Fibroblast of mammary gland (primary cell): ENCODE results near the gene LCLAT1.
"Not testable (repeated sequence)": the region's sequence is repeated elsewhere in the genome, so short reads cannot be mapped to it uniquely, and the experiment has no call there.

ENCODE experiments used
- DNase-seq: peaks from one replicate; pipeline ENCODE4 v3.0.0-alpha.2; 2010; ENCODE audit warnings: low read depth
- H3K4me3 ChIP-seq: 2 replicates; pipeline ENCODE4 v1.5.1; 2011; ENCODE audit warnings: low read depth, mild to moderate bottlenecking, low read length, moderate library complexity; ENCODE audit not compliant: control insufficient read depth
- CTCF ChIP-seq: conservative IDR thresholded peaks from 2 replicates; pipeline ENCODE4 v1.5.1; 2011; ENCODE audit warnings: low read depth, low read length, inconsistent platforms; ENCODE audit not compliant: control insufficient read depth, insufficient read depth

LCLAT1 gene

DNA sequence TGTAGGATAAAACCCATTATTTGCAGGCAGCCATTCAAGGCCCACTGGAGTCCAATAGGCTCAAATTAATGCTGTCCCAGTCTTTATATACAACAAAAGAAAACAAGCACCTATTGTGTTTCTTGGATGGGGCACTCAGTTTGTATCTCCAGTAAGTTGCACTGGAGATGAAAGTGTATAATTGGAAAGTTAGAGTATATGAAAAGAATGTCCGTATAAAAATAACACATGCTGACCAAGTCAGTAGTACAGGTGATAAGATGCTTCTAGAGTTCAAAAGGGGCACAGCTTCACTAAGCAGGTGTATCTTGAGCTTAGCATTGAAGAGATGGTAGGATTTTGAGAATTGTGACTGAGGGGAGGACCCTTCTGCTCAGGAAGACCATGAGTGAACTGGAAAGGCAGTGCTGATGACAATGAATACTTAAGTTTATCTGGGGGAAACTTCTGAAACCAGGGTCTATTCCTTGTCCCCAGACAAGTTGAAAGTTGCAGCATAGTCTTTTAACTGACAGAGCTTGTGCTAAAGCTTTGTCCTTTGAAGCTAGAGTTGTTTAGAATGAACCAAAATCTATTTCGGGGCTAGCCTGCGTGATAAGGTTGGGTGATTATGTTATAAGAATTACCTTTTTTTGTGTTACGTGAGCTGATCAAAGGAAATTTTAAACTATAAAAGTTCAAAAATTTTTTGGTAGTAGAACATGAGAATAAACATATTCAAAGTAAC is 15.2 kb downstream of the LCLAT1 start:
- no peak for DNase-seq
- H3K4me3 ChIP-seq, result no peak overlapping the region
- TF ChIP-seq CTCF, result no peak

- TF ChIP-seq CTCF, result no peak
- DNase-seq, result no peak
- H3K4me3 ChIP-seq, result no peak overlapping the region
Measured at GRCh38 chr2:30463535-30463934, 16.5 kb downstream of the LCLAT1 start.

DNA sequence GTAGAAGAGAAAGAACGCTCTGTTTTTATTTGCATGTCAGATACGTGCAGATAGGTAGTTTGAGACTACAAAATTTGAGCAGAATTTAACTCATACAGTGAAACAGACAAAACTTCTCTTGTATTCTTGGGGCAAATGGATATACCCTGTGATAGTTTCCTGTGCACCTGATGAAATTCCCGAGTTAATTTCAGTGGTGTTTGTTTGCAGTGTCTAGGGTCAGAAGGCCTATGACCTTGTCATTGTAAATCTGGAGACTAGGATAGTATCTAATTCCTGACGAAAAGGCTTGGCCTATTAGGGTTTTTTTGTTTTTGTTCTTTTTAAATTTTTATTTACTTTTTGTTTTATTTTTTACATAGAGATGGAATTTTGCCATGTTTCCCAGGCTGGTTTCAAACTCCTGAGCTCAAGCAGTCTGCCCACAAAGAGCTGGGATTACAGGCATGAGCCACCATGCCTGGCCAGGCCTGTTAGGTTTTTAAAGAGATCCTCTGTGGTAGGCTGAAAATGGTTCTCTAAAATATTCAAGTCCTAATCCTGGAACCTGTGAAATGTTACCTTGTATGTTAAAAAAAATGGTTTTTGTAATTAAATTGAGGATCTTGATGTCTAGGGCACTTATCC is 17.6 kb downstream of the LCLAT1 start:
- DNase-seq, result no peak
- H3K4me3 ChIP-seq, result no peak overlapping the region
- TF ChIP-seq CTCF, result no peak

DNA sequence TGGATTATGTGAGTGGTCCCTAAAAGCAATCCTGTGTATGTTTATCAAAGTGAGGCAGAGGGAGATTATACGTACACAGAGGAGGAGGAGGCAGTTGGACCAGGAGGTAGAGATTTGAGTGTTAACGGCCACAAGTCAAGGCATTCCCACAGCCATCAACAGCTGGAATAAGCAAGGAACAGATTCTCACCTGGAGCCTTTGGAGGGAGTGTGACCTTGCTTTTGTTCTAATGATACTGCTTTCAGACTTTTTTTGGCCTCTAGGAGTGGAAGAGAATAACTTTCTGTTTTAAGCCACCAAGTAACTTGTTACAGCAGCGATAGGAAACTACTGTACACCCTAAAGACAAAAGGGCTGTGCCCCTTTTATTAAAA is 18.1 kb downstream of the LCLAT1 start:
- no peak for TF ChIP-seq CTCF
- no peak overlapping the region for H3K4me3 ChIP-seq
- no peak for DNase-seq

DNA sequence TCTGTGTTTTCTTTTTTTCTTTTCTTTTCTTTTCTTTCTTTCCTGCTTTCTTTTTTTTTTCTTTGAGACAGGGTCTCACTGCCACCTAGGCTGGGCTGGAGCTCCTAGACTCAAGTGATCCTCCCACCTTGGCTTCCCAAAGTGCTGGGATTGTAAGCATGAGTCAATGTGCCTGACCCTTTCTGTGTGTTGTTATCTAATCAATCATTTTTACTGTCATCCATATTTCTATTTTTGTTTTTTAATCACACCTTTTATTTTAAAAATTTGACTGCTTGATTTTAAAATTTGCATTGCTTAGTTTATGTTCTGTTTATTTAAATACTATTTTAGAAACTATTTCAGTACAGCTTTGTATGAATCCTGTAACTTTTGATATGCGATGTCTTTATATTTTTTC is 19.2 kb downstream of the LCLAT1 start:
- DNase-seq, result no peak
- TF ChIP-seq CTCF, result no peak
- H3K4me3 ChIP-seq, result no peak overlapping the region

DNA sequence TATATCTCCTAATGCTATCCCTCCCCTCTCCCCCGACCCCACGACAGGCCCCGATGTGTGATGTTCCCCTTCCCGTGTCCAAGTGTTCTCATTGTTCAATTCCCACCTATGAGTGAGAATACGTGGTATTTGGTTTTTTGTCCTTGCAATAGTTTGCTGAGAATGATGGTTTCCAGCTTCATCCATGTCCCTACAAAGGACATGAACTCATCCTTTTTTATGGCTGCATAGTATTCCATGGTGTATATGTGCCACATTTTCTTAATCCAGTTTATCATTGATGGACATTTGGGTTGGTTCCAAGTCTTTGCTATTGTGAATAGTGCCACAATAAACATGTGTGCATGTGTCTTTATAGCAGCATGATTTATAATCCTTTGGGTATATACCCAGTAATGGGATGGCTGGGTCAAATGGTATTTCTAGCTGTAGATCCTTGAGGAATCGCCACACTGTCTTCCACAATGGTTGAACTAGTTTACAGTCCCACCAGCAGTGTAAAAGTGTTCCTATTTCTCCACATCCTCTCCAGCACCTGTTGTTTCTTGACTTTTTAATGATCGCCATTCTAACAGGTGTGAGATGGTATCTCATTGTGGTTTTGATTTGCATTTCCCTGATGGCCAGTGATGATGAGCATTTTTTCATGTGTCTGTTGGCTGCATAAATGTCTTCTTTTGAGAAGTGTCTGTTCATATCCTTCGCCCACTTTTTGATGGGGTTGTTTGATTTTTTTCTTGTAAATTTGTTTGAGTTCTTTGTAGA is 20.2 kb downstream of the LCLAT1 start:
- not testable (repeated sequence) for H3K4me3 ChIP-seq, DNase-seq

- TF ChIP-seq CTCF, result no peak
- DNase-seq, result no peak
- H3K4me3 ChIP-seq, result no peak overlapping the region
Measured at GRCh38 chr2:30470426-30470825, 23.4 kb downstream of the LCLAT1 start.
